ENCODE data around the gene MAML3. TPM values are rescaled to one million over a fixed set of nuclear protein-coding genes. Genes with fewer than 3 reads are reported as not detected.
A peak's percentile ranks its signal among the peaks of the same experiment; 100 is the strongest.

The MAML3 gene
- total RNA-seq, 2 donors from 2014 or later: 2.6 to 5.8 TPM

GRCh38 chr4:140094438-140095420 lies 59.3 kb downstream of the MAML3 start:
- Histone ChIP-seq H3K4me1 (peaks cover 0 to 75% of the 10 kb centered on the region in 2 donors), H3K36me3 (no peaks in the 10 kb centered on the region), H3K9me3 (no peaks in the 10 kb centered on the region)

GRCh38 chr4:140092094-140092851 lies 61.7 kb downstream of the MAML3 start:
- peak; percentile 70 for DNase-seq (ENCODE audit: low spot score)

More at GRCh38 chr4:140094438-140095420, 59.3 kb downstream of the MAML3 start:
- peak overlapping the region; percentile 52 to 67 for H3K27ac ChIP-seq
- H3K27me3 ChIP-seq: no peaks in the 10 kb centered on the region
- DNase-seq (ENCODE audit: low spot score): peak; percentile 72
- no peak overlapping the region for H3K4me3 ChIP-seq
- TF ChIP-seq CTCF (IDR thresholded peaks at IDR 0.05): no peak

GRCh38 chr4:140091305-140091704 lies 62.7 kb downstream of the MAML3 start:
- DNase-seq (ENCODE audit: low spot score): no peak
- Histone ChIP-seq H3K27me3 (no peaks in the 10 kb centered on the region), H3K36me3 (no peaks in the 10 kb centered on the region), H3K9me3 (no peaks in the 10 kb centered on the region), H3K4me1 (peaks cover 0 to 42% of the 10 kb centered on the region in 2 donors), H3K27ac (no peak overlapping the region), H3K4me3 (no peak overlapping the region)
- TF ChIP-seq CTCF (IDR thresholded peaks at IDR 0.05): no peak

More at GRCh38 chr4:140092094-140092851, 61.7 kb downstream of the MAML3 start:
- no peak for TF ChIP-seq CTCF (IDR thresholded peaks at IDR 0.05)
- H3K27ac ChIP-seq: peak overlapping the region; percentile 66 to 83
- peaks cover 0 to 51% of the 10 kb centered on the region in 2 donors for H3K4me1 ChIP-seq
- no peaks in the 10 kb centered on the region for H3K27me3 ChIP-seq
- no peaks in the 10 kb centered on the region for H3K36me3 ChIP-seq
- peak overlapping the region; percentile 14 to 41 for H3K4me3 ChIP-seq
- H3K9me3 ChIP-seq: no peaks in the 10 kb centered on the region

GRCh38 chr4:140090215-140090731 lies 63.7 kb downstream of the MAML3 start:
- H3K36me3 ChIP-seq: no peaks in the 10 kb centered on the region
- no peaks in the 10 kb centered on the region for H3K9me3 ChIP-seq
- no peak for TF ChIP-seq CTCF (IDR thresholded peaks at IDR 0.05)
- no peak for DNase-seq (ENCODE audit: low spot score)
- no peak overlapping the region for H3K4me3 ChIP-seq
- H3K27ac ChIP-seq: no peak overlapping the region
- peaks cover 0 to 32% of the 10 kb centered on the region in 2 donors for H3K4me1 ChIP-seq
- no peaks in the 10 kb centered on the region for H3K27me3 ChIP-seq

GRCh38 chr4:140089216-140089615 lies 64.8 kb downstream of the MAML3 start:
- Histone ChIP-seq H3K4me1 (peaks cover 0 to 21% of the 10 kb centered on the region in 2 donors), H3K27ac (no peak overlapping the region), H3K4me3 (no peak overlapping the region), H3K27me3 (no peaks in the 10 kb centered on the region), H3K36me3 (no peaks in the 10 kb centered on the region), H3K9me3 (no peaks in the 10 kb centered on the region)
- DNase-seq (ENCODE audit: low spot score): no peak
- no peak for TF ChIP-seq CTCF (IDR thresholded peaks at IDR 0.05)
